ENCODE data around the gene MYH14. TPM values are rescaled to one million over a fixed set of nuclear protein-coding genes. Genes with fewer than 3 reads are reported as not detected.

Gene MYH14
- total RNA-seq, 1 donor from 2014 or later, result 1.6 TPM

DNA sequence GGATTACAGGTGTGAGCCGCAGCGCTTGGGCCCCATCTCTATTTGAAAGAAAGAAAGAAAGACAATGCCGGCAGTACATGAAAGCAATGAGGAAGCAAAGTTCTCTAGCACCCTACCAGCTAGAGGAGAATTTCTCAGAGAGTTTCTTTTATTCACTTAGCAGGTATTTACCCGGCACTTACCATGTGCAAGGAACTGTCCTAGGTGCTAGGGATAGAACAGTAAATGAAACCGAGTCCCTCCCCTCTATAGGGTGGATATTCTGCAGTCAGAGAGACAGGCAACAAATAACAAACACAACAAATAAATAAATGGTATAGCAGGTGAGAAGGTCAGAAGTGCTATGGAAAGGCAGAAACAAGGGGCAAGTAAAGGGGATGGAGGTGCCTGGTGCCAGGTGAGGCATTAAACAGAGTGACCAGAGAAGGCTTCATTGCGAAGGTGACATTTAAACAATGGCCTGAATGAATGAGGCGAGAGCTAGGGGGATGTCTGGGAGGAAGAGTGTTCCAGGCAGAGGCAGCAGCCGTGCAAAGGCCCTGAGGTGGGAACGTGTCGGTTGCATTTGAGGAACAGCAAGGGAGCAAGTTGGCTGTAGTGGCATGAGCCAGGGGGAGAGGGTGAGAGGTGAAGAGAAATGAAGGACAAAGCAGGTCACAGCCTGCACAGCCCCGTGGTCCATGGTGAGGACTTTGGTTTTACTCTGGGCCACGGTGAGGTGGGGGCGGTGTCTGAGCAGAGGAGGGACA is 10.8 kb upstream of the MYH14 start:
- H3K9ac ChIP-seq, result no peak overlapping the region
- DNase-seq (ENCODE audit: low spot score), result no peak
- TF ChIP-seq, protein P1, sequence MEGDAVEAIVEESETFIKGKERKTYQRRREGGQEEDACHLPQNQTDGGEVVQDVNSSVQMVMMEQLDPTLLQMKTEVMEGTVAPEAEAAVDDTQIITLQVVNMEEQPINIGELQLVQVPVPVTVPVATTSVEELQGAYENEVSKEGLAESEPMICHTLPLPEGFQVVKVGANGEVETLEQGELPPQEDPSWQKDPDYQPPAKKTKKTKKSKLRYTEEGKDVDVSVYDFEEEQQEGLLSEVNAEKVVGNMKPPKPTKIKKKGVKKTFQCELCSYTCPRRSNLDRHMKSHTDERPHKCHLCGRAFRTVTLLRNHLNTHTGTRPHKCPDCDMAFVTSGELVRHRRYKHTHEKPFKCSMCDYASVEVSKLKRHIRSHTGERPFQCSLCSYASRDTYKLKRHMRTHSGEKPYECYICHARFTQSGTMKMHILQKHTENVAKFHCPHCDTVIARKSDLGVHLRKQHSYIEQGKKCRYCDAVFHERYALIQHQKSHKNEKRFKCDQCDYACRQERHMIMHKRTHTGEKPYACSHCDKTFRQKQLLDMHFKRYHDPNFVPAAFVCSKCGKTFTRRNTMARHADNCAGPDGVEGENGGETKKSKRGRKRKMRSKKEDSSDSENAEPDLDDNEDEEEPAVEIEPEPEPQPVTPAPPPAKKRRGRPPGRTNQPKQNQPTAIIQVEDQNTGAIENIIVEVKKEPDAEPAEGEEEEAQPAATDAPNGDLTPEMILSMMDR (IDR thresholded peaks at IDR 0.05), result no peak
- TF ChIP-seq EZH2phosphoT487 (IDR thresholded peaks at IDR 0.05) (no peak), EZH2 (IDR thresholded peaks at IDR 0.05) (no peak)

DNA sequence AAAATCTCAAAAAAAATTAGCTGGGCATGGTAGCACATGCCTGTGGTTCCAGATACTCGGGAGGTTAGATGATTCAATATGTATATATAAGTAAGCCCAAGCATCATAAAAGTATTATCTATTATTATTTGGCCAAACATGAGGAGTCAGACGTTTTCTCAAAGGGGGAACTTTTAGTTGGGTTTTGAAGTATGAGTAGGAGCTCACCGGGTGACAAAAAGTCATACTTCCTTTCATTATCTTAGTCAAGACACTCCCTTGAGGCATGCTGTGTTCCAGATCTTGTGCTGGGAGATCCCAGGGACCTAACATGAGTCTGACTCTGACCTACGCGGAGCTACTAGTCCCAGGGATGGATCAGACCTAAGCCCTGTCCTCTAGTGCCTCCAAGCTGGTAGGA is 8.2 kb upstream of the MYH14 start:
- H3K9me3 Mint-ChIP-seq, result no peaks in the 10 kb centered on the region
- no peak for DNase-seq (ENCODE audit: low spot score)
- H3K27ac ChIP-seq, result no peak overlapping the region
- no peak overlapping the region for H3K9ac ChIP-seq
- H3K4me3 Mint-ChIP-seq, result no peak overlapping the region
- no peaks in the 10 kb centered on the region for H3F3A ChIP-seq (ENCODE audit: low read depth)
- H2AFZ ChIP-seq (replicated peaks), result no peak overlapping the region
- no peaks in the 10 kb centered on the region for H3K9me3 ChIP-seq (ENCODE audit: low read depth)
- no peak overlapping the region for H3K4me3 ChIP-seq
- H3K36me3 ChIP-seq, result no peaks in the 10 kb centered on the region
- H4K20me1 ChIP-seq (ENCODE audit: low read depth), result no peaks in the 10 kb centered on the region
- H3K4me1 ChIP-seq, result no peaks in the 10 kb centered on the region
- H3K27me3 ChIP-seq, result peaks cover 47% of the 10 kb centered on the region
- no peaks in the 10 kb centered on the region for H3K79me2 ChIP-seq (ENCODE audit: low read depth)
- H3K27ac Mint-ChIP-seq, result no peak overlapping the region
- H3K4me2 ChIP-seq, result no peak overlapping the region
- H3K36me3 Mint-ChIP-seq, result no peaks in the 10 kb centered on the region
- H3K4me1 Mint-ChIP-seq, result peaks cover 7% of the 10 kb centered on the region
- H3K27me3 Mint-ChIP-seq (ENCODE audit: insufficient read depth, low read depth), result peaks cover 16% of the 10 kb centered on the region
- TF ChIP-seq EZH2phosphoT487 (IDR thresholded peaks at IDR 0.05), result no peak
- no peak for TF ChIP-seq EZH2 (IDR thresholded peaks at IDR 0.05)
- TF ChIP-seq, protein P1 (IDR thresholded peaks at IDR 0.05), result no peak

More for the DNA sequence above, 10.8 kb upstream of the MYH14 start:
- no peaks in the 10 kb centered on the region for H3K79me2 ChIP-seq (ENCODE audit: low read depth)
- H3K9me3 ChIP-seq (ENCODE audit: low read depth), result no peaks in the 10 kb centered on the region
- Mint-ChIP-seq H3K4me3 (peak overlapping the region; percentile 52), H3K27ac (no peak overlapping the region), H3K4me1 (no peaks in the 10 kb centered on the region), H3K36me3 (no peaks in the 10 kb centered on the region), H3K9me3 (no peaks in the 10 kb centered on the region), H3K27me3 (ENCODE audit: insufficient read depth, low read depth) (peaks cover 13% of the 10 kb centered on the region)
- no peak overlapping the region for H3K4me3 ChIP-seq
- no peaks in the 10 kb centered on the region for H3K4me1 ChIP-seq
- no peak overlapping the region for H3K27ac ChIP-seq
- H3K27me3 ChIP-seq, result peaks cover 31% of the 10 kb centered on the region
- H3F3A ChIP-seq (ENCODE audit: low read depth), result no peaks in the 10 kb centered on the region
- no peak overlapping the region for H2AFZ ChIP-seq (replicated peaks)
- no peak overlapping the region for H3K4me2 ChIP-seq
- H3K36me3 ChIP-seq, result no peaks in the 10 kb centered on the region
- H4K20me1 ChIP-seq (ENCODE audit: low read depth), result no peaks in the 10 kb centered on the region

DNA sequence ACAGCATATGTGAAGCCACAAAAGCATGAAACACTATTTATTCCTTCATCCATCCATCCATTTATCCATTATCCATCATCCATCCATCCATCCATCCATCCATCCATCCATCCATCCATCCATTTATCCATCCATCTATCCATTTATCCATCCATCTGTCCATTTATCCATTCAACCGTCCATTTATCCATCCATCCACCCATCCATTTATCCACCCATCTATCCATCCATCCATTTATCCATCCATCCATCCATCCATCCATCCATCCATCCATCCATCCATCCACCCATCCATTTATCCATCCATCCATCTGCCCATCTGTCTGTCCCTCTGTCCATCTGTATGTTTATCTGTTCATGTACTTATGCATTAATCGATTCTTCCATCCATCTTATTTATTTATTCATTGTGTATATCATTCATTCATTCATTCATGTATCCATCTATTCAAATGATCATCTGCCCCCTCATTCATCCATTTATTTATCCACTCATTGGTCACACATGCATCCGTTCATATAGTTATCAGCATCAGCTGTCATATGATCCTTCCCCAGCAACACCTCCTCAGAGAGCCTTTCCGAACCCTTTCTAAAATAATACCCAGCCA is 7.0 kb upstream of the MYH14 start:
- no peaks in the 10 kb centered on the region for H3K36me3 Mint-ChIP-seq
- H3K27me3 Mint-ChIP-seq (ENCODE audit: insufficient read depth, low read depth), result peaks cover 22% of the 10 kb centered on the region
- H3K27me3 ChIP-seq, result peaks cover 59% of the 10 kb centered on the region

More for the DNA sequence above, 7.0 kb upstream of the MYH14 start:
- Mint-ChIP-seq H3K4me3 (no peak overlapping the region), H3K27ac (no peak overlapping the region), H3K9me3 (no peaks in the 10 kb centered on the region), H3K4me1 (peaks cover 7% of the 10 kb centered on the region)
- Histone ChIP-seq H3F3A (ENCODE audit: low read depth) (no peaks in the 10 kb centered on the region), H3K27ac (no peak overlapping the region), H2AFZ (replicated peaks) (no peak overlapping the region), H3K4me3 (no peak overlapping the region), H3K9ac (no peak overlapping the region), H3K4me2 (no peak overlapping the region), H3K4me1 (no peaks in the 10 kb centered on the region), H3K36me3 (no peaks in the 10 kb centered on the region), H3K79me2 (ENCODE audit: low read depth) (no peaks in the 10 kb centered on the region), H3K9me3 (ENCODE audit: low read depth) (no peaks in the 10 kb centered on the region), H4K20me1 (ENCODE audit: low read depth) (no peaks in the 10 kb centered on the region)
- TF ChIP-seq, protein P1 (IDR thresholded peaks at IDR 0.05), result no peak
- no peak for DNase-seq (ENCODE audit: low spot score)

All from neural progenitor cell (in vitro differentiated cells).